Activated naive CD8-positive, alpha-beta T cell treated with anti-CD3 and anti-CD28 coated beads for 36 hours (primary cell): ENCODE data around the gene ZNF263. TPM values are rescaled to one million over a fixed set of nuclear protein-coding genes. Genes with fewer than 3 reads are reported as not detected.
"Not testable (repeated sequence)": the region's sequence is repeated elsewhere in the genome, so short reads cannot be mapped to it uniquely, and the experiment has no call there.

ENCODE experiments used
- DNase-seq: peaks from one replicate; pipeline ENCODE4 v3.0.0; 2021
- H3K27ac Mint-ChIP-seq: one replicate; pipeline ENCODE4 v1.8.0; 2022; ENCODE audit warnings: mild to moderate bottlenecking, moderate library complexity, mixed read lengths
- H3K27me3 Mint-ChIP-seq: one replicate; pipeline ENCODE4 v1.8.0; 2022; ENCODE audit warnings: mild to moderate bottlenecking, mixed read lengths
- H3K36me3 Mint-ChIP-seq: one replicate; pipeline ENCODE4 v1.8.0; 2021; ENCODE audit warnings: mild to moderate bottlenecking, mixed read lengths
- H3K4me1 Mint-ChIP-seq: one replicate; pipeline ENCODE4 v1.8.0; 2021; ENCODE audit warnings: mixed read lengths
- H3K4me3 Mint-ChIP-seq: one replicate; pipeline ENCODE4 v1.8.0; 2022; ENCODE audit warnings: mild to moderate bottlenecking, moderate library complexity, mixed read lengths
- H3K9me3 Mint-ChIP-seq: one replicate; pipeline ENCODE4 v1.8.0; 2022; ENCODE audit warnings: mixed read lengths
- total RNA-seq, 2 experiments: library from RNA; stranded (reverse); gene quantifications; one replicate each; pipeline ENCODE4 v1.2.3, GENCODE V29; 2021

Gene ZNF263
- total RNA-seq, 2 experiments from 2014 or later, result 29.7 to 30.5 TPM

DNA sequence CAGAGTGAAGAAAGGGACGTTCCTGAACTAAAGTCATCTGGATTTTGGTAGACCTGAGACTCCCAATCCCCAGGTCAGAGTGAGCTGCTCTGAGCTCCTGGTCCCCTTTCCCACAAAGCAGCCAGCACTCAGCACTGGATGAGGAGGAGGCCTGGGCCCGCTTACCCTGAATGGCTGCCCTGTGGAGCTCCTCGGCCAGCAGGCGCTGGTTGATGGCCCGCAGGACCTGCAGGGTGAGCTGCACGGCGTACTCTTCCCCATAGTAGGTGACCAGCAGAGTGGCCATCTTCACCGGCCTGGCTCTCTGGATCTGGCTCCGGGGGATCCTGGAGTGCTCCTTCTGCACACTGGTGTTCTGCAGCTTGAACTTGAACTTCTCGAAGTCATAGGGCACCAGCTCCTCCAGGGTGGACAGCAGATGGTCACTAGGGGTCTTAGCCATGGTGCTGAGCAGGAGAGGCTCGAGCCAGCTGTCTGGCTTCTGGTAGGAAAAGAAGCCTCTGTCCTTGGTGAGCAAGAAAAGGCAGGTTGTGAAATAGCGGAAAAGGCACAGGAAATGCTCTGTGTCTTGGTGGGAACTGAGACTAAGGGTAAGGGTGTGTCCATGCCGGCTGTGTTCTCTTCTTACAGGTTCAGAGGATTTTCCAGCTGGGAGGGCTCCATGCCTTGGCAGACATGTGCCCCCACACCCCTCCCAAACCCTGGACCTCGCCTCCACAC is 27.0 kb upstream of the ZNF263 start, which contains the start of gene MEFV:
Gene MEFV (minus strand): TSS at position 488 of the 720 bp plus-strand sequence. CDS start 46 bp downstream, at position 442.
- DNase-seq, result no peak
- no peak within 1 kb of the TSS for H3K4me3 Mint-ChIP-seq
- no peaks in the 10 kb centered on the region for H3K9me3 Mint-ChIP-seq
- H3K27ac Mint-ChIP-seq, result no peak within 1 kb of the TSS
- peaks cover 6% of the 10 kb centered on the region for H3K27me3 Mint-ChIP-seq
- no peaks in the 10 kb centered on the region for H3K36me3 Mint-ChIP-seq
- no peaks in the 10 kb centered on the region for H3K4me1 Mint-ChIP-seq

DNA sequence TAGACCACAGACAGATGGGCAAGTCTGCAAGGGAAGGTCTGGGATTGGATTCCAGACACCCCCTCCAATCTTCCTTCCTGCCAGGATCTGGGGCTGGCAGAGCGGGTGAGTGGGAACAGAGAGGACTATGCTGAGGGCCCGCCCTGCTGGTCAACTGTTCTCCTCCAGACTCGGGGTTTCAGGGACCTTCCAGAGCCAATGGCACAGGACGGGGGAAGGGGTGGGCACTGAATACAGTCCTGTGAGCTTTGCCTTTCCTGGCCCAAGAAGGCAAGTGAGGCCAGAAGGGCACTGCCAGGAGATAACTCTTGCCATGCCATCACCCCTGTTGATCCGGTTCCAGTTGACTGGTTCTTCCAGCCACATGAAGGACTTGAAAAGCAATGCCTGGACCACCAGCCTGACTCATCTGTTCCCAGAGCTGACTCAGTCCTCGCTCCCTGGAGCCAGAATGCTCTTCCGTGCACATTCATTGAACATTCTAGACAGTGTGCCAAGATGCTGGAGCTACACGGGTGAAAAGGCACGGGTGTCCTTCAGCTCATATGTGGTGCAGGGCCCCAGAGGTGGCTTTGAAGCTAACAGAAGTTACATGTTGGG is 26.3 kb upstream of the ZNF263 start:
- H3K4me3 Mint-ChIP-seq, result no peak overlapping the region
- no peaks in the 10 kb centered on the region for H3K9me3 Mint-ChIP-seq
- no peak overlapping the region for H3K27ac Mint-ChIP-seq
- H3K36me3 Mint-ChIP-seq, result no peaks in the 10 kb centered on the region
- H3K27me3 Mint-ChIP-seq, result peaks cover 6% of the 10 kb centered on the region
- no peaks in the 10 kb centered on the region for H3K4me1 Mint-ChIP-seq
- DNase-seq, result no peak

GRCh38 chr16:3259836-3260235 is 23.5 kb upstream of the ZNF263 start:
- H3K27me3 Mint-ChIP-seq, result peaks cover 3% of the 10 kb centered on the region
- DNase-seq, result no peak
- H3K4me1 Mint-ChIP-seq, result peaks cover 12% of the 10 kb centered on the region
- H3K9me3 Mint-ChIP-seq, result peaks cover 2% of the 10 kb centered on the region
- H3K4me3 Mint-ChIP-seq, result no peak overlapping the region
- H3K36me3 Mint-ChIP-seq, result peaks cover 4% of the 10 kb centered on the region
- no peak overlapping the region for H3K27ac Mint-ChIP-seq

DNA sequence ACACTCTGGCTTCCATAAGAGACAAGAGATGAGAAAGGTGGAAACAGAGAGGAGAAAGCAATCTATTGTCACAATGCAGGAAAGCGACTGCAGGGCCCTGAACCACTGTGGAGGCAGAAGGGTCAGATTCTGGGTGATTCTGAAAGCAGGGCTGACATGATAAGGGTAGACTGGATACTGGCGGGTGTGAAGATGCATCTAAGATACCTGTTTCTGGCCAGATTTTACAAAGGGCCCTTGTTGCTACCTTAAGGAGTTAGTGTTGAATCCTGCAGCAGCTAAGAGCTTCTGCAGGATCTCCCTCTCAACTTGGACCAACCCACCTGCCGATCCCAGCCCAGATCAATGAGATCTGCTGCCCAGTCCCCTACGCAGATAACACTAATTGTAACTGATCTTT is 20.8 kb upstream of the ZNF263 start:
- H3K4me1 Mint-ChIP-seq, result peaks cover 30% of the 10 kb centered on the region
- H3K27ac Mint-ChIP-seq, result peak overlapping the region; percentile 97
- peaks cover 23% of the 10 kb centered on the region for H3K36me3 Mint-ChIP-seq
- H3K9me3 Mint-ChIP-seq, result peaks cover 7% of the 10 kb centered on the region
- peak overlapping the region; percentile 90 for H3K4me3 Mint-ChIP-seq
- no peaks in the 10 kb centered on the region for H3K27me3 Mint-ChIP-seq
- no peak for DNase-seq

DNA sequence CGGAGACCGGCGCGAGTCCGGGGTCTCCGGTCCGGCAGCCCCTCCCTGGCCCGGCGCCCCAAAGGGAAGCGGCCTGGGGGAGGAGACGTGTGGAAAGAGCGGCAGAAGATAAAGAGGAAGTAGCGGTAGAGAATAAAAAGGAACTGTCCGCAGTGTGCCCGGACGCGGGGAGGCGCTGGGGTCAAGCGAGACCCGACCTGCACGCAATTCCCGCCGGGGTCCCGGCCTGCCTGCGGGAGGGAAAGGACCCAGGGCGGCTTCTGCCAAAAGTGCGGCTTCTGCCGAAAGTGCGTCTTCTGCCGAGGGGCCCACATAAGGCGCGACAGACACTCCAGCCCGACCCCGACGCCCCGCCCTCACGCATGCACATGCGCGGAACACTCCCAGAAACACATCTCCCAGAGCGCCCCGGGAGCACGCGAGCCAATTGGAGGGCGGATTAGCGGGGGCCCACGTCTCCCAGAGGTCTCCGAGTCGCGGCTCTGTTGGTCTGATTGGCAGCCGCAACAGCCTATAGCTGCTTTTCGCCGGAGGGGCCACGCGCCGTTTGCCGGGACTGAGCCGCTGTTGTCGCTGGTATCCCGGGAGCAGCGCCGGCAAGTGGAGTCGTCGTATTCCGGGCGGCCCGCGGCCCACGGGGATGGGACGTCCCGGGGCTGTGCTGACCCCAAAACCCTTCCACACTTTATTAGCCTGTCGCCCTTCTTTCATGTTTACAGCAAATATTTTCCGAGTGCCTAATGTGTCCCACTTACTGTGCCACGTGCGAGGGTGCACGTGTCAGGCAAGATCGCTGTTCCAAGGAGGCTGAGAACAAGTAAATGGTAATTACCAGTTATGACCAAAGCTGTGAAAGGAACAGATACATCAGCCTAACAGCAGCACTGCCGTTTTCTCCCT is 18.9 kb upstream of the ZNF263 start:
- Mint-ChIP-seq H3K36me3 (peaks cover 36% of the 10 kb centered on the region), H3K27ac (peak overlapping the region; percentile 97), H3K4me1 (peaks cover 30% of the 10 kb centered on the region), H3K27me3 (no peaks in the 10 kb centered on the region), H3K9me3 (peaks cover 7% of the 10 kb centered on the region), H3K4me3 (peak overlapping the region; percentile 90)
- peak; percentile 100 for DNase-seq

DNA sequence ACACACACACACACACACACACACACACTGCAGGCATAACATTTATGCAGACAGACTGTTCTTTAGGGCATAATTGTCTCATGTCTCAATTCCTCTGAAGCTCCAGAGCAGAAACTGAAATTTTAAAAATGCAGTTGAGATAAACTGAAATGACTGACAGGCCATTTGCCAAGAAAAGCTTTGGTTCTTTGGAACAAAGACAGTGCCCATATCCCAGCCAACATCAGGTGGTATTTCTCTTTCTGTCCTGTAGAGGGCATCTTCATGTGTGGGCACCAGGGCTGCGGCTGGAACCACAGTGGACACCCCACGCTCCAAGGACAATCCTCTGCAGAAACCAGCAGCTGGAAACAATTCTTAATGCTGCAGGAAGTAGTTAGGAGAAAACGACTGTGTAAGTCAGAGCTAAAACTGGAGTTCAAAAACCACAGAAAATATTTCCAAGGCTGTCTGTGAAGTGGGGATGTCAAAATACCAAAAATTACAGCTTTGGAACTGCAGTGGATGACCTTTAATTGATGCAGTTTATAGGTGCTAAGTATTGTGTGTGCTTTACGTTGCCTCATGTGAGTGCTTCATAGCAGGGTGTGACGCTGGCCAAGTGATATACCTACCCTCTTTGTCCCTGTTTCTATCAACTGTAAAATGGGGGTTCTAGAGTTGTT is 16.3 kb upstream of the ZNF263 start:
- peak; percentile 21 for DNase-seq
- Mint-ChIP-seq H3K27me3 (no peaks in the 10 kb centered on the region), H3K27ac (peak overlapping the region; percentile 78), H3K36me3 (peaks cover 36% of the 10 kb centered on the region), H3K4me1 (peaks cover 30% of the 10 kb centered on the region), H3K9me3 (peaks cover 7% of the 10 kb centered on the region), H3K4me3 (peak overlapping the region; percentile 40)

- Mint-ChIP-seq H3K4me3 (no peak overlapping the region), H3K27me3 (no peaks in the 10 kb centered on the region), H3K9me3 (peaks cover 4% of the 10 kb centered on the region), H3K27ac (no peak overlapping the region), H3K4me1 (peaks cover 21% of the 10 kb centered on the region), H3K36me3 (peaks cover 36% of the 10 kb centered on the region)
- DNase-seq, result no peak
Observed at GRCh38 chr16:3268294-3268693, 15.0 kb upstream of the ZNF263 start.

DNA sequence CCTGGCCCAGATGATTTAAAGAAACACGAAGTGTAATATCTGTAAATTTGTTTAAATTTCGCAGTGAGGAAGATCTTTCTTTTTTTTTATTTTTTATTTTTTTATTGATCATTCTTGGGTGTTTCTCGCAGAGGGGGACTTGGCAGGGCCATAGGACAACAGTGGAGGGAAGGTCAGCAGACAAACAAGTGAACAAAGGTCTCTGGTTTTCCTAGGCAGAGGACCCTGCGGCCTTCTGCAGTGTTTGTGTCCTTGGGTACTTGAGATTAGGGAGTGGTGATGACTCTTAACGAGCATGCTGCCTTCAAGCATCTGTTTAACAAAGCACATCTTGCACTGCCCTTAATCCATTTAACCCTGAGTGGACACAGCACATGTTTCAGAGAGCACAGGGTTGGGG is 12.6 kb upstream of the ZNF263 start:
- not testable (repeated sequence) for H3K4me3 Mint-ChIP-seq, H3K27me3 Mint-ChIP-seq, H3K27ac Mint-ChIP-seq, DNase-seq, H3K9me3 Mint-ChIP-seq
- Mint-ChIP-seq H3K36me3 (peaks cover 27% of the 10 kb centered on the region), H3K4me1 (peaks cover 13% of the 10 kb centered on the region)

- not testable (repeated sequence) for H3K27me3 Mint-ChIP-seq, H3K9me3 Mint-ChIP-seq, H3K4me3 Mint-ChIP-seq, DNase-seq, H3K27ac Mint-ChIP-seq
- Mint-ChIP-seq H3K4me1 (peaks cover 11% of the 10 kb centered on the region), H3K36me3 (peaks cover 25% of the 10 kb centered on the region)
Observed at GRCh38 chr16:3271281-3271680, 12.0 kb upstream of the ZNF263 start.

DNA sequence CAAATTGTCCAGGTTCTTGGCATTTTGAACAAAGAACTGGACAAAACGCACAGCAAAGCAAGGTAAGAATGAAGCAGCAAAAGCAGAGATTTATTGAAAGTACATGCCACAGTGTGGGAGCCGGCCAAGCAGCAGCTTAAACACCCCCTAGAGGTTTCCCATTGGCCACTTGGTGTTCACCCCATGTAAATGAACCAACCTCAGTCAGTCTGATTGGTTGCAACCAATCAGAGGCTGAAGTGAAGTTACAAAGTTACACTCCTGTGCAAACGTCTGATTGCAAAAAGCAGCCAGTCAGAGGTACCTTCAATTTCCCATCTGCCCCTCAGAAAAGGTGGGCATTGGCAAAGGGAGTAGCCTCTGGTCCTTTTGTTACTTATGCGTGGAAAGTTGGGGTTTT is 8.8 kb upstream of the ZNF263 start:
- DNase-seq, result no peak
- H3K4me3 Mint-ChIP-seq, result no peak overlapping the region

GRCh38 chr16:3274947-3275346 is 8.3 kb upstream of the ZNF263 start:
- Mint-ChIP-seq H3K4me3 (no peak overlapping the region), H3K9me3 (peaks cover 2% of the 10 kb centered on the region), H3K27me3 (no peaks in the 10 kb centered on the region), H3K4me1 (peaks cover 3% of the 10 kb centered on the region), H3K27ac (no peak overlapping the region), H3K36me3 (peaks cover 3% of the 10 kb centered on the region)
- DNase-seq, result no peak

More for the DNA sequence above, 8.8 kb upstream of the ZNF263 start:
- no peak overlapping the region for H3K27ac Mint-ChIP-seq
- H3K27me3 Mint-ChIP-seq, result no peaks in the 10 kb centered on the region
- H3K36me3 Mint-ChIP-seq, result peaks cover 3% of the 10 kb centered on the region
- peaks cover 1% of the 10 kb centered on the region for H3K4me1 Mint-ChIP-seq
- peaks cover 2% of the 10 kb centered on the region for H3K9me3 Mint-ChIP-seq

DNA sequence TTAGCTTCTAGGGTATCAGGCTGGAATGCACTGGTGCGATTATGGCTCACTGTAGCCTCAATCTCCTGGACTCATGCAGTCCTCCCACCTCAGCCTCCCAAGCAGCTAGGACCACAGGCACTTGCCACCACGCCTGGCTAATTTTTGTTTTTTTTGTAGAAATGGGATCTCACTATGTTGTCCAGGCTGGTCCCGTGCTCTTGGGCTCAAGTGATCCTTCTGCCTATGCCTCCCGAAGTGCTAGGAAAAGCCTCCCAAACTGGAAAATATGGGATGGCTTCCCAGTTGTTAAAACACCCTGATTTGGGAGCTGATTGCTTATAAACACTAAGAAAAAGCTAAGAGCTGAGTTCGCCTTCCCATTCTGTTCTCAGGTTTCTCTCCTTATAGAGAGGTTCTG is 6.6 kb upstream of the ZNF263 start:
- H3K4me3 Mint-ChIP-seq, result no peak overlapping the region
- DNase-seq, result no peak
- peaks cover 3% of the 10 kb centered on the region for H3K36me3 Mint-ChIP-seq
- H3K9me3 Mint-ChIP-seq, result peaks cover 2% of the 10 kb centered on the region
- H3K4me1 Mint-ChIP-seq, result peaks cover 6% of the 10 kb centered on the region
- no peak overlapping the region for H3K27ac Mint-ChIP-seq
- no peaks in the 10 kb centered on the region for H3K27me3 Mint-ChIP-seq

GRCh38 chr16:3281222-3281820 is 2.0 kb upstream of the ZNF263 start:
- Mint-ChIP-seq H3K9me3 (peaks cover 13% of the 10 kb centered on the region), H3K27ac (no peak overlapping the region), H3K27me3 (no peaks in the 10 kb centered on the region), H3K4me1 (peaks cover 21% of the 10 kb centered on the region), H3K36me3 (peaks cover 27% of the 10 kb centered on the region), H3K4me3 (peak overlapping the region; percentile 97)
- no peak for DNase-seq

GRCh38 chr16:3282103-3282729 is 1.1 kb upstream of the ZNF263 start:
- Mint-ChIP-seq H3K4me1 (peaks cover 21% of the 10 kb centered on the region), H3K4me3 (peak overlapping the region; percentile 97), H3K27me3 (no peaks in the 10 kb centered on the region), H3K9me3 (peaks cover 16% of the 10 kb centered on the region), H3K36me3 (peaks cover 36% of the 10 kb centered on the region), H3K27ac (peak overlapping the region; percentile 96)
- DNase-seq, result no peak
